GM21515 (cell line): ENCODE measurements around the gene MAP7.

ENCODE experiments used
- ATAC-seq: cut with Tn5 transposase; IDR thresholded peaks from one replicate; pipeline ENCODE4 v1.9.1; 2021; ENCODE audit not compliant: unreplicated experiment

MAP7 gene

GRCh38 chr6:136343700-136344099 is 206.5 kb downstream of the MAP7 start:
- no peak for ATAC-seq

GRCh38 chr6:136343275-136343674 is 206.9 kb downstream of the MAP7 start:
- ATAC-seq: no peak

- ATAC-seq: no peak
These were observed 208.3 kb downstream of the MAP7 start for GRCh38 chr6:136341967-136342366.

- ATAC-seq: no peak
These were observed 208.9 kb downstream of the MAP7 start for GRCh38 chr6:136341367-136341766.

GRCh38 chr6:136338486-136338885 is 211.7 kb downstream of the MAP7 start:
- no peak for ATAC-seq

GRCh38 chr6:136337606-136338005 is 212.6 kb downstream of the MAP7 start:
- no peak for ATAC-seq

- ATAC-seq: no peak
These were observed 213.1 kb downstream of the MAP7 start for GRCh38 chr6:136337121-136337520.

GRCh38 chr6:136335736-136336363 is 214.4 kb downstream of the MAP7 start:
- no peak for ATAC-seq

- ATAC-seq: no peak
These were observed 215.4 kb downstream of the MAP7 start for GRCh38 chr6:136334853-136335252.

GRCh38 chr6:136334465-136334846 is 215.8 kb downstream of the MAP7 start:
- no peak for ATAC-seq

- no peak for ATAC-seq
These were observed 216.3 kb downstream of the MAP7 start for GRCh38 chr6:136333824-136334464.

- no peak for ATAC-seq
These were observed 218.8 kb downstream of the MAP7 start for GRCh38 chr6:136331461-136331860.

GRCh38 chr6:136330634-136331033 is 219.6 kb downstream of the MAP7 start:
- no peak for ATAC-seq

GRCh38 chr6:136326038-136326553 is 224.1 kb downstream of the MAP7 start:
- ATAC-seq: no peak

- ATAC-seq: no peak
These were observed 225.4 kb downstream of the MAP7 start for GRCh38 chr6:136324686-136325380.

- ATAC-seq: no peak
These were observed 226.7 kb downstream of the MAP7 start for GRCh38 chr6:136323431-136324112.

GRCh38 chr6:136319732-136320131 is 230.5 kb downstream of the MAP7 start:
- ATAC-seq: no peak

GRCh38 chr6:136318676-136319075 is 231.5 kb downstream of the MAP7 start:
- no peak for ATAC-seq

GRCh38 chr6:136317971-136318370 is 232.3 kb downstream of the MAP7 start:
- ATAC-seq: no peak

GRCh38 chr6:136317021-136317694 is 233.1 kb downstream of the MAP7 start:
- peak; percentile 83 for ATAC-seq

GRCh38 chr6:136315594-136315993 is 234.6 kb downstream of the MAP7 start:
- no peak for ATAC-seq
